Suppressor macrophage treated with lipopolysaccharide for 4 hours (primary cell): ENCODE measurements around the gene MED25.
A peak's percentile ranks its signal among the peaks of the same experiment; 100 is the strongest.

Experiments
- DNase-seq: peaks from one replicate; pipeline ENCODE4 v3.0.0-alpha.2; 2020

The MED25 gene

DNA sequence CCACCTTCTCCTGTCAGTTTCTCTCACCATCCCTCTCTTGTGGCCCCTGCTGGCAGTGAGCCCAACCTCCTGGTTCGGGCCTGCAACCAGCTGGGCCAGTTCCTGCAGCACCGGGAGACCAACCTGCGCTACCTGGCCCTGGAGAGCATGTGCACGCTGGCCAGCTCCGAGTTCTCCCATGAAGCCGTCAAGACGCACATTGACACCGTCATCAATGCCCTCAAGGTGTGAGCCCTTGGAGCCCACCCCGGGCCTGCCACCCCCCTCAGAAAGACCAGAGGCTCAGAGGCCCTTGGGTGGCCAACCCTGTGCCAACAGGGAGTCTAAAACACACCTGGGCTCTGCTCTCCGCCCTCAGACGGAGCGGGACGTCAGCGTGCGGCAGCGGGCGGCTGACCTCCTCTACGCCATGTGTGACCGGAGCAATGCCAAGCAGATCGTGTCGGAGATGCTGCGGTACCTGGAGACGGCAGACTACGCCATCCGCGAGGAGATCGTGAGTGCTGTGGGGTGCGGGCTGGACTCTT, 18.8 kb upstream of the MED25 start:
- no peak for DNase-seq

DNA sequence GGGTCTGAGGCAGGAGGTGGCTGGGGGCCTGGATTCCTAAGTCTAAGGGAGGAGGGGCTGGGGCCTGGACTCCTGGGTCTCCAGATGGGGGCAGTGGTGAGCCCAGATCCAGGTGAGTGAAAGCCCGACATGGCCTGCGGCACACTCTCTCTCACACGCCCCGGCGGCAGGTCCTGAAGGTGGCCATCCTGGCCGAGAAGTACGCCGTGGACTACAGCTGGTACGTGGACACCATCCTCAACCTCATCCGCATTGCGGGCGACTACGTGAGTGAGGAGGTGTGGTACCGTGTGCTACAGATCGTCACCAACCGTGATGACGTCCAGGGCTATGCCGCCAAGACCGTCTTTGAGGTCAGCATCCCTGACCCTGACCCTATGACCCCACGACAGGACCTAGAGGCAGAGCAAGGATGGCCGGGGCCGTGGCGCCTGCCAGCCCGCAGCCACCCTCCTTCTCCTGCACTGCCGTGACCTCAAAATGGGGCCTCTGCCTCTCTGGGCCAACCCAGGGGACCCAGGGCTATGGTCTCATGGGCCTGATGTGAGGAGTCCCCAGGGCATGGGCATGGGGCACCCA, 18.2 kb upstream of the MED25 start:
- DNase-seq = no peak

GRCh38 chr19:49800771-49801170, 17.3 kb upstream of the MED25 start:
- no peak for DNase-seq

- no peak for DNase-seq
Measured at GRCh38 chr19:49801401-49801888, 16.6 kb upstream of the MED25 start.

DNA sequence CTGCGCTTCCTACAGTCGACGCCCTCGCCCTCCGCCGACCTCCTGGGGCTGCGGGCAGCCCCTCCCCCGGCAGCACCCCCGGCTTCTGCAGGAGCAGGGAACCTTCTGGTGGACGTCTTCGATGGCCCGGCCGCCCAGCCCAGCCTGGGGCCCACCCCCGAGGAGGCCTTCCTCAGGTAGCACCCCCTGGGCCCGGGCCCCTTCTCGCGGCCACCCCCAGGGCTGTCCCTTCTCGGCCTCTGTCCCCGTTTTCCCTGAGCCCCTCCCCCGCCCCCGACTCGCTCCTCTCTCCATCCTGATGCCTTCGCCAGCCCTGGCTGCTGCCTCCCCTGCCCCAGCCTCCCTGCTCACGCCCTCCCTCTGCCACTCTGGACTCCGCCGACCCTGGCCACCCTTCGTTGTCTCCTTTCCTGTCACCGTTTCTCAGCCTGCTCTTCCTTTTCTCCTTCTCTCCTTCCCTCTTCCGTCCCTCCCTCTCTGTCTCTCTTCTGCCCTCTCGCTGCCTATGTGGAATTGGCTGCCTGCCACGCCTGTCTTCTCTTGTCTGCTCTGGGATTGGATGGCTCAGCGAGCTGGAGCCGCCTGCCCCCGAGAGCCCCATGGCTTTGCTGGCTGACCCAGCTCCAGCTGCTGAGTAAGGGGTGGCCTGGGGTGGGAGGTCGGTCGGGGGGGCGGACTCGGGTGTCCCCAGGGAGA, 16.0 kb upstream of the MED25 start:
- DNase-seq = no peak

- DNase-seq = no peak
Measured at GRCh38 chr19:49802836-49803528, 15.1 kb upstream of the MED25 start.

GRCh38 chr19:49803529-49803856, 14.6 kb upstream of the MED25 start:
- no peak for DNase-seq

DNA sequence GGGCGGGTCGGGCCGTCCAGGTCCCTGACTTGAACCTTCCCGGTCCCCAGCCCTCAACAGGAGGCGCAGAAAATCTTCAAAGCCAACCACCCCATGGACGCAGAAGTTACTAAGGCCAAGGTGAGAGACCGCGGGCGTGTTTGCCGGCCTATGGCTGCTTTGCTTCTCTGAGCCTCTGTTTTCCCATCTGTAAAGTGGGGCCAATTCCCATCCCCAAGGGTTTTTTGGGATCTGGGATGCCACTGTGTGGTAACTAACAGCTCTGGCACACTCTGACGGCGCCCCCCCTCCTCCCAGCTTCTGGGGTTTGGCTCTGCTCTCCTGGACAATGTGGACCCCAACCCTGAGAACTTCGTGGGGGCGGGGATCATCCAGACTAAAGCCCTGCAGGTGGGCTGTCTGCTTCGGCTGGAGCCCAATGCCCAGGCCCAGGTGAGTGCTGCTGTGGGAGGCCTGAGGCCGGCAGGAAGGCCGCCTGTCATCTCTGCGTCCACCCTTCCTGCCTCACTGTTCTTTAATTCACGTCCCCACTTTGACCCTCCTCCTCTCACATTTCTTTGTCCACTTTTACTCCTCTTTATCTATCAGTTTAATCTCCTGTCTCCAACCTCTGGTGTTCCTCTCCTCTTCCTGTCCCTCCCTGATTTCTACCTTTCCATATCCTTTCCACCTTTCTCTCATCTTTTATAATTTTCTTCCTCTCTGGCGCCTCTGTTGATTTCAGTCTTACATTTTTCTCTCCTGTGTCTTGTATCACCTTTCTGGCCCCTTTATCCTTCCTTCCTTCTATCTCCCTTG, 12.1 kb upstream of the MED25 start:
- no peak for DNase-seq

GRCh38 chr19:49806620-49806959, 11.5 kb upstream of the MED25 start:
- no peak for DNase-seq

GRCh38 chr19:49807058-49807903, 10.8 kb upstream of the MED25 start:
- peak; percentile 30 for DNase-seq

- DNase-seq = no peak
Measured at GRCh38 chr19:49807904-49808675, 10.0 kb upstream of the MED25 start.

DNA sequence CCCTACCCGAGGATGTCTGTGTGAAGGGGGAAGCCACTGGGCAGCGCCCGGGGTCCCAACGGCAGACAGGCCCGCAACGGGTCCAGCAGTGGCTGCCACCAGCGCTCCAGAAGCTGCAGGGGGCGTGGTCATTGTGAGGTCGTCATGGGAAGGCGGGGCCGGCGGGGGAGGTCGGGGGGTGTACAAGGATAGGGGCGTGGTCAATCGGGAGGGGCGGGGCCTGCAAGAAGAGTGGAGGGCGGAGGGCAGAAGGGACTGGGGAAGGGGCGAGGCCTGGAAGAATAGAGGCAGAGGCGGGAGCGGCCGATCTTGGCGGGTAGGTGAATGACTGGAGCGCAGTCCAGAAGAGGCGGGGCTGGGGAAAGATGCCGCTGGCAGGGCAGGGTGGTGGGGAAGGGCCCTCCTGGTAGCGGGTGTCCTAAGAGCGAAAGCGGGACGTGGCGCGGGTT, 9.4 kb upstream of the MED25 start:
- DNase-seq = peak; percentile 88

DNA sequence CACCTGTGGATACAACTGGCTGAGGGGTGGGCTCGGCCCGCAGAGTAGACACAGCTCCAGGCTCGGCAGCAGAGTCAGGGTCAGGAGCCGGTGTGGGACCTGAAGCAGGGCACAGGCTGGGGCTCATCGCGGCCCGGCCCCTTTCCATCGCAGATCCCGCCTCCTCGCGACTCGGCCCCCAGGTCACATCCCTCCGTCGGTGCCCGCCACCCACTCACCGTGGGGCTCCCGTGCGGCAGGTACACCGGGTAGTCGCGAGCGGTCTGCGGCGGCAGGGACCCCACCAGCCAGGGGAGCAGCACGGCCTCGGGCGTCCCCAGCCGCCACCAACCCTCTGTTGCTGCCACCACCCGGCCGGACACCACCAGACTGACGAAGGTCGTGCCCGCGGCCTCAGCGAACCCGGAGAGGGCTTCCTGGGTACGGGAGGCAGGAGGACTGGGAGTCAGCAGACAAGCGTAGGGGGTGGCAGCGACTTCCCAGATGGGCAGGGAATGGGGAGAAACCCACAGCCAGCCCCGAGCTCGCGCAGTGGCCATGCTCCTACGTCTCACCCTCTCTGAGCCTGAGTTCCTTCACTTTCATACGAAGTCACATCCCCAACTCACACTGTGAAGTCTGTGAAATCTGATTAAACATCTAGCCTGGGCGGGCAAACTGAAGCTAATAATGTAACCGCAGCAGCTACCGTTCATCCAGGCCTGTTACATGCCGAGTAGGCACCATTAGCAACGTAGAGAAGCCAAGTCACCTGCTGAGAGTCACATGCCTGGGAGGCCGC, 8.7 kb upstream of the MED25 start:
- DNase-seq = peak; percentile 67

- no peak for DNase-seq
Measured at GRCh38 chr19:49809941-49810389, 8.1 kb upstream of the MED25 start.

DNA sequence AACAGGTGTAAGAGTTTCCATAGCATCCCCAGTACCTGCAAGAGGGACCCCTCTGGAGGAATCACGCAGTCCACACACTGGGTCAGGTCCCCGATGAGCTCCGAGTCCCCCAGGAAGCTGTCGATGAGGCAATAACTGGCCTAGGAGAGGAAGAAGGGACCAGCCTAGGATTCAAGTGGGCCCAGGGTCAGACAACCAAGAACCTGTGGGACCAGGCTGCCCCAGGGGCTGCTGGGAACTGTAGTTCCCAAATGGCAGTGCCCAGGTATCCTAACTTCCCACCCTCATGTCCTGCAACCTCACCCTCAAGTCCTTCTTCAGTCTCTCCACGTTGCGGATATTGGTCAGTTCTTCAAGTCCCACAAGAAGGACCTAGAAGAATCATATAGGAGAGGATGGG, 6.8 kb upstream of the MED25 start:
- DNase-seq = no peak

DNA sequence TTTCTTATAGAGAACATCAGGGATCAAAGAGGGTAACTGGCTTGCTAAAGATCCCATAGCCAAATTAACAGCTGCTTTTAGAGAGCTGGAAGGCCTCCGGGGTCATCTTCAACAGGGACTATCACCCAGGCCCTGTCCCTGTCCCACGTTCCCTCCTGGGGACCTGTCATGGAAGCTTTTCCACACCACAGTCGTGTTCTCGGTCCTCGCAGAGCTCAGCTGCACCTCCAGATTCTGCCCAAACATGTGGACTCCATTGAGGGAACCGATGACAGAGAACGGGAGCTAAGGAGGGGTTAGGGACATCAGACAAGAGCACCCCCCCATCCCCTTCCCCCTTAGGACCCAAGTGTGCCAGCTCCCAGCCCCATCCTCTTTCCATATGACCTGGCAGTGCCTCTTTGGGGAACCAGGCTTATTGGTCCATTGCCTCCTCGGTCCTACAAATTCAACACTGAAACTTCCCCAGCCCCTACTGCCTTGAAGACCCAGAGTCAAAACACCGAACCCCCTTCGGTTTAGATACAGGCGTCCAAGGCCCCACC, 5.6 kb upstream of the MED25 start:
- no peak for DNase-seq

- peak; percentile 97 for DNase-seq
Measured at GRCh38 chr19:49812997-49813861, 4.9 kb upstream of the MED25 start, which contains the start of gene FUZ. TSS of gene FUZ (minus strand) at chr19:49813292. CDS start at chr19:49813106, 186 bp downstream.

GRCh38 chr19:49814010-49814409, 4.1 kb upstream of the MED25 start:
- no peak for DNase-seq

- DNase-seq = no peak
Measured at GRCh38 chr19:49816590-49816989, 1.5 kb upstream of the MED25 start.
